IMR-90 (cell line): Measurements from ENCODE around the gene CAMTA2. TPM values are rescaled to one million over a fixed set of nuclear protein-coding genes. Genes with fewer than 3 reads are reported as not detected.

Experiments
- ATAC-seq: fragments of 200-7000 bp; cut with Tn5 transposase; 2 replicates; pipeline ENCODE4 v1.9.1; 2020; ENCODE audit warnings: low read depth, mild to moderate bottlenecking, moderate library complexity
- Bru-seq: library from RNA; stranded (reverse); fragments of 400-500 nt; gene quantifications from one replicate; lab custom pipeline; 2021; lab: Mats Ljungman, UMichigan
- BruChase-seq, 2 experiments: library from RNA; stranded (reverse); fragments of 400-500 nt; gene quantifications; one replicate each; lab custom pipeline; 2021; lab: Mats Ljungman, UMichigan
- BruUV-seq: library from RNA; stranded (reverse); fragments of 400-500 nt; replicated peaks from 2 replicates; lab custom pipeline; 2021; lab: Mats Ljungman, UMichigan
- CTCF ChIA-PET: fragments of 300-600 bp; formaldehyde crosslinking; extraction: SDS; loops from one replicate; lab custom pipeline; 2021; ENCODE audit warnings: antibody characterized with exemption; lab: Yijun Ruan, JAX
- POLR2A ChIA-PET: fragments of 300-600 bp; sonication (Branson Sonifier 250); formaldehyde crosslinking; loops from one replicate; lab custom pipeline; 2022; ENCODE audit warnings: antibody characterized with exemption; ENCODE audit not compliant: unreplicated experiment; lab: Charles Lee
- DNase-seq: peaks from one replicate; pipeline ENCODE4 v3.0.0; 2013
- H2AFZ ChIP-seq: replicated peaks from 2 replicates; pipeline ENCODE3; 2013; ENCODE audit warnings: low read length, mild to moderate bottlenecking; ENCODE audit not compliant: poor library complexity
- H2AK5ac ChIP-seq: 2 replicates; pipeline ENCODE4 v1.6.1; 2013; ENCODE audit warnings: low read depth, low read length, inconsistent platforms
- H2AK9ac ChIP-seq: replicated peaks from 2 replicates; pipeline ENCODE3; 2013; ENCODE audit warnings: mild to moderate bottlenecking, low read depth, low read length, moderate library complexity; ENCODE audit not compliant: poor library complexity
- H2BK120ac ChIP-seq: 2 replicates; pipeline ENCODE4 v1.6.1; 2013; ENCODE audit warnings: low read depth, low read length, inconsistent platforms
- H2BK15ac ChIP-seq: 3 replicates; pipeline ENCODE4 v1.6.1; 2013; ENCODE audit warnings: low read depth, low read length, inconsistent platforms
- H2BK20ac ChIP-seq: 2 replicates; pipeline ENCODE4 v1.6.1; 2013; ENCODE audit warnings: low read depth, mild to moderate bottlenecking, inconsistent platforms, low read length, moderate library complexity
- H2BK5ac ChIP-seq: 2 replicates; pipeline ENCODE4 v1.6.1; 2013; ENCODE audit warnings: mild to moderate bottlenecking, low read depth, low read length, inconsistent platforms; ENCODE audit not compliant: poor library complexity, severe bottlenecking
- H3K14ac ChIP-seq: replicated peaks from 2 replicates; pipeline ENCODE4 v1.6.1; 2013; ENCODE audit warnings: low read depth, low read length, inconsistent platforms
- H3K18ac ChIP-seq: 2 replicates; pipeline ENCODE4 v1.6.1; 2013; ENCODE audit warnings: low read depth, low read length, control low read depth
- H3K23ac ChIP-seq: 2 replicates; pipeline ENCODE4 v1.6.1; 2013; ENCODE audit warnings: low read depth, low read length, inconsistent platforms
- H3K27ac ChIP-seq: 2 replicates; pipeline ENCODE4 v1.5.1; 2013; ENCODE audit warnings: mild to moderate bottlenecking, control low read depth, low read length; ENCODE audit not compliant: insufficient read depth
- H3K27me3 ChIP-seq: 2 replicates; pipeline ENCODE4 v1.6.1; 2013; ENCODE audit warnings: low read length; ENCODE audit not compliant: control insufficient read depth, insufficient read depth
- H3K36me3 ChIP-seq: 2 replicates; pipeline ENCODE4 v1.6.1; 2013; ENCODE audit warnings: low read length, mixed read lengths; ENCODE audit not compliant: control insufficient read depth, insufficient read depth
- H3K4ac ChIP-seq: 2 replicates; pipeline ENCODE4 v1.6.1; 2013; ENCODE audit warnings: low read depth, low read length, inconsistent platforms
- H3K4me1 ChIP-seq: 2 replicates; pipeline ENCODE4 v1.6.1; 2013; ENCODE audit warnings: low read length, mixed read lengths; ENCODE audit not compliant: control insufficient read depth, insufficient read depth
- H3K4me2 ChIP-seq: 2 replicates; pipeline ENCODE4 v1.6.1; 2013; ENCODE audit warnings: low read depth, mild to moderate bottlenecking, control low read depth, low read length, moderate library complexity
- H3K4me3 ChIP-seq: 2 replicates; pipeline ENCODE4 v1.5.1; 2013; ENCODE audit warnings: low read depth, mild to moderate bottlenecking, control low read depth, low read length, moderate library complexity; ENCODE audit not compliant: insufficient read depth
- H3K56ac ChIP-seq: 2 replicates; pipeline ENCODE4 v1.6.1; 2013; ENCODE audit warnings: low read length, inconsistent platforms; ENCODE audit not compliant: insufficient read depth; ENCODE audit errors: extremely low read depth
- H3K79me1 ChIP-seq, 2 experiments: 2 replicates each; pipeline ENCODE4 v1.6.1; 2013; ENCODE audit warnings: low read length in 2 of 2, inconsistent platforms in 1 of 2, low read depth in 1 of 2
- H3K9ac ChIP-seq: 2 replicates; pipeline ENCODE4 v1.6.1; 2013; ENCODE audit warnings: low read depth, low read length, control low read depth
- H3K9me1 ChIP-seq: 2 replicates; pipeline ENCODE4 v1.6.1; 2013; ENCODE audit warnings: low read length, inconsistent platforms; ENCODE audit not compliant: insufficient read depth
- H3K9me3 ChIP-seq: 2 replicates; pipeline ENCODE4 v1.6.1; 2013; ENCODE audit warnings: low read length; ENCODE audit not compliant: control insufficient read depth, insufficient read depth
- H4K20me1 ChIP-seq: 2 replicates; pipeline ENCODE4 v1.6.1; 2013; ENCODE audit warnings: low read length, inconsistent platforms; ENCODE audit not compliant: insufficient read depth
- H4K5ac ChIP-seq: 2 replicates; pipeline ENCODE4 v1.6.1; 2013; ENCODE audit warnings: mild to moderate bottlenecking, low read depth, low read length, control low read depth
- H4K8ac ChIP-seq, 2 experiments: 2 replicates each; pipeline ENCODE4 v1.6.1; 2013; ENCODE audit warnings: low read depth in 2 of 2, low read length in 2 of 2, control low read depth in 1 of 2, inconsistent platforms in 1 of 2
- H4K91ac ChIP-seq: 2 replicates; pipeline ENCODE4 v1.6.1; 2013; ENCODE audit warnings: low read depth, low read length, inconsistent platforms; ENCODE audit not compliant: insufficient read depth
- BHLHE40 ChIP-seq: fragments of 150-350 bp; IDR thresholded peaks from 2 replicates; pipeline ENCODE4 v1.6.1; 2016; ENCODE audit warnings: mild to moderate bottlenecking, low read depth, low read length
- FOS ChIP-seq: fragments of 150-350 bp; IDR thresholded peaks from 2 replicates; pipeline ENCODE4 v1.6.1; 2016; ENCODE audit warnings: low read depth, low read length
- MAZ ChIP-seq: IDR thresholded peaks from 2 replicates; pipeline ENCODE4 v1.6.1; 2012; ENCODE audit warnings: low read depth, mild to moderate bottlenecking, low read length, improper control_type of control experiment, moderate library complexity, borderline replicate concordance
- MXI1 ChIP-seq: IDR thresholded peaks from 2 replicates; pipeline ENCODE4 v1.6.1; 2012; ENCODE audit warnings: low read depth, mild to moderate bottlenecking, low read length, moderate library complexity, borderline replicate concordance
- NFE2L2 ChIP-seq: fragments of 150-350 bp; IDR thresholded peaks from 2 replicates; pipeline ENCODE4 v1.6.1; 2016; ENCODE audit warnings: low read depth, mild to moderate bottlenecking, low read length
- RAD21 ChIP-seq: IDR thresholded peaks from 2 replicates; pipeline ENCODE4 v1.6.1; 2012; ENCODE audit warnings: low read length, improper control_type of control experiment
- RFX5 ChIP-seq: IDR thresholded peaks from 2 replicates; pipeline ENCODE4 v1.8.0; 2012; ENCODE audit warnings: low read depth, mild to moderate bottlenecking, low read length, moderate library complexity
- SMC3 ChIP-seq: fragments of 150-350 bp; IDR thresholded peaks from 2 replicates; pipeline ENCODE4 v1.6.1; 2016; ENCODE audit warnings: low read depth, mild to moderate bottlenecking, antibody characterized with exemption, low read length, moderate library complexity
- WGBS, 2 experiments: methylation state at CpG; one replicate each; pipeline versions ENCODE4 v1.1.5 to v1.1.7; 2013; ENCODE audit warnings: missing lambda C conversion rate in 2 of 2; ENCODE audit not compliant: insufficient read length in 1 of 2; ENCODE audit errors: extremely low coverage in 2 of 2; 5-methylcytosine and 5-hydroxymethylcytosine counted together
- dilution Hi-C: fragments of 300-500 bp; cut with HindIII; formaldehyde crosslinking; loops from one replicate; pipeline ENCODE4 v1.14.3; 2018; ENCODE audit warnings: low sequenced_read_pairs; ENCODE audit not compliant: unreplicated experiment
- in situ Hi-C: fragments of 300-500 bp; cut with MboI; formaldehyde crosslinking; loops from 3 replicates; pipeline ENCODE4 v1.14.3; 2019; ENCODE audit warnings: low sequenced_read_pairs, inconsistent platforms, mixed read lengths
- intact Hi-C: fragments of 100-400 bp; cut with micrococcal nuclease; formaldehyde crosslinking; loops from 2 replicates; pipeline ENCODE4 v1.10.0; 2022
- long read RNA-seq: library from polyadenylated mRNA; unstranded; transcript quantifications from one replicate; pipeline ENCODE4 v2.0.0, GENCODE V29; 2021; ENCODE audit not compliant: unreplicated experiment
- polyA plus RNA-seq, 3 experiments: library from polyadenylated mRNA; depleted of rRNA; stranded (reverse); fragments of >200 nt; gene quantifications; 2 replicates each; pipeline ENCODE4 v1.2.3, GENCODE V29; 2012; ENCODE audit warnings: low replicate concordance in 1 of 3
- total RNA-seq: library from RNA; depleted of rRNA; stranded (reverse); fragments of >200 nt; gene quantifications from 2 replicates; pipeline ENCODE4 v1.2.3, GENCODE V29; 2012; rRNA removed
- TF ChIP-seq, protein P1 (sequence below): conservative IDR thresholded peaks from 2 replicates; pipeline ENCODE4 v1.5.1; 2012; ENCODE audit warnings: mild to moderate bottlenecking, low read depth, low read length, improper control_type of control experiment
- TF ChIP-seq, protein P2 (sequence below): fragments of 150-350 bp; IDR thresholded peaks from 2 replicates; pipeline ENCODE4 v1.6.1; 2016; ENCODE audit warnings: low read depth, mild to moderate bottlenecking, low read length, moderate library complexity, borderline replicate concordance

The CAMTA2 gene
- total RNA-seq: 1.4 TPM in 2 replicates
- polyA plus RNA-seq (2012; rRNA removed): 54.7 and 59.7 TPM in 2 replicates
- polyA plus RNA-seq (2012; cell fraction: cytosol; rRNA removed): 37.1 and 49.2 TPM in 2 replicates
- polyA plus RNA-seq (2012; cell fraction: nucleus; rRNA removed; ENCODE audit: low replicate concordance): 375 and 891 TPM in 2 replicates
- Bru-seq, nascent RNA: percentile 69 among the genes with signal in this experiment
- percentile 87 among the genes with signal in this experiment for BruChase-seq, experiment 1, labeled RNA remaining after a 6-hour chase
- percentile 77 among the genes with signal in this experiment for BruChase-seq, experiment 2, labeled RNA remaining after a 2-hour chase
- long read RNA-seq, transcript CAMTA2-210 (3 exons, 764 nt): major isoform, 6 of 28 reads
- long read RNA-seq, partial matches to known transcripts: 1 of 28 reads
- long read RNA-seq, other reads (novel, unspliced or antisense): 19 of 28 reads

DNA sequence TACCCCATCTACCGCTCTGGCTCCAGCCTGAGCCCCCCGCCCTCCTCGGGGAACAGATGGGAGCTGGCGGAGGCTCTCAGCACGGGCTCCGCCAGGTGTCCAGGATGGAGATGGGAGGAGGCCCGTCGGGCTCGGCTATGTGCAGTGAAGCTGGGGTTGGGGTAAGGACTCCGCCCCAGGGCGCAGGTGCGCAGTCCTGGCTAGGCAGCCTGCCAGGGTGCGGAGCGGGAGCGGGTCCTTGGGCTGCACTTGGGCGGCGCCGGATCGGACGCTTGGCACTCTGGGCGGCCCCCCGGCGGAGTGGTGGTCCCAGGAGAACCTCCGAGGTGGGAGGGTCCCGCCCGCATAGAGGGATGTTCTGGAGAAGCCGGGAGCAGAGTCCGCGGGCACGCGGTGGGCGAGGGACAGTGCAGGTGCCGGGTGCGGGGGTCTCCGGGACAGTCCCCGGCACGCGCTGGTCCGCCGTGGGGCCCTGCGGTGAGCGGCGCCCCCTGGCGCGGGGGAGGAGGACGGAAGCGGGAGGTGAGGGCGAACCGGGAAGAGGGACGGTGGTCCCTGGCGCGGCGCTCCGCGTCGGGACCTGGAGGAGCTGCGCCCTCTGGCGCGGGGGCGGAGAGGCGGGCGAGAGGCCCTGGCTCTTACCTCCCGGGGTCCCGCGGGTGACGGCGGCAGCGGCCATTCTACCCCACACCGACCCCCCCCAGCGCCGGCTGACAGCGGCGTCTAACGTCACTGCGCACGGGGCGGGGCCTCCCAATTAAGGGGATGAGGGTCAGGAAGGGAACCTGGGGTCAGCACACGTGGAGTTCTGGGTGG is at the start of gene CAMTA2:
Gene CAMTA2 (minus strand): TSS at position 725 of the 816 bp plus-strand sequence. CDS start 1,453 bp downstream, outside the sequence.
- peak within 1 kb of the TSS; percentile 91 for H3K4me2 ChIP-seq
- BruUV-seq: no TSS peak
- peak within 1 kb of the TSS; percentile 90 for H2AK5ac ChIP-seq
- H4K8ac ChIP-seq: peak within 1 kb of the TSS; percentile 93 to 97
- H3K4ac ChIP-seq: peak within 1 kb of the TSS; percentile 91
- H3K79me1 ChIP-seq: peaks cover 17 to 54% of the 10 kb centered on the region in 2 experiments; a peak in 3 of 4 replicates
- H3K36me3 ChIP-seq: peaks cover 8% of the 10 kb centered on the region
- no peaks in the 10 kb centered on the region for H3K27me3 ChIP-seq
- peak within 1 kb of the TSS; percentile 95 for H3K23ac ChIP-seq
- WGBS, 2 experiments: 4% methylated on average over 28 of the region's 78 CpGs; no CpG with 5 or more reads in 1 of the 2 experiments
- H3K18ac ChIP-seq: peak within 1 kb of the TSS; percentile 38
- peak within 1 kb of the TSS; percentile 55 for H3K56ac ChIP-seq
- peak within 1 kb of the TSS; percentile 88 for H4K91ac ChIP-seq
- CTCF ChIA-PET: interaction anchor here (1.0 to 2.1 kb wide), 3 partner anchors 10 to 19 kb away, joined by 3 to 11 read pairs (median 4); partner anchors contain the start of genes INCA1, KIF1C and SPAG7
- dilution Hi-C loops: no loop called here
- peaks cover 21% of the 10 kb centered on the region for H3K9me1 ChIP-seq
- H2AFZ ChIP-seq: peak within 1 kb of the TSS; percentile 99
- H3K4me1 ChIP-seq: peaks cover 7% of the 10 kb centered on the region
- H3K14ac ChIP-seq: peak within 1 kb of the TSS; percentile 86
- H3K9me3 ChIP-seq: no peaks in the 10 kb centered on the region
- H3K27ac ChIP-seq: peak within 1 kb of the TSS; percentile 72
- peak within 1 kb of the TSS; percentile 82 for H3K9ac ChIP-seq
- peak within 1 kb of the TSS; percentile 68 for H4K5ac ChIP-seq
- ATAC-seq (peak; percentile 94), DNase-seq (peak; percentile 56)
- H2BK120ac ChIP-seq: peak within 1 kb of the TSS; percentile 55; the same call in 1 of the 2 replicates
- intact Hi-C loops: loop anchor here (1.0 kb wide), 2 partner anchors 39 to 78 kb away; partner anchors contain the start of gene PFN1
- H2BK15ac ChIP-seq: no peak within 1 kb of the TSS; the same call in 2 of the 3 replicates
- no peaks in the 10 kb centered on the region for H4K20me1 ChIP-seq
- in situ Hi-C loops: no loop called here
- H2BK20ac ChIP-seq: no peak within 1 kb of the TSS
- peak within 1 kb of the TSS; percentile 84 for H2BK5ac ChIP-seq
- H3K4me3 ChIP-seq: peak within 1 kb of the TSS; percentile 72
- POLR2A ChIA-PET: interaction anchor here (1.1 kb wide), 1 partner anchor 42 kb away, joined by 4 read pairs; no protein-coding TSS in a partner anchor
- peak within 1 kb of the TSS; percentile 100 for H2AK9ac ChIP-seq
- TF ChIP-seq RAD21 (peak; percentile 46), BHLHE40 (peak; percentile 23; the same call in 1 of the 2 replicates), RFX5 (no peak), MAZ (peak; percentile 52), MXI1 (no peak), FOS (no peak), NFE2L2 (no peak), SMC3 (peak; percentile 29; the same call in 1 of the 2 replicates)
- TF ChIP-seq, protein P1, sequence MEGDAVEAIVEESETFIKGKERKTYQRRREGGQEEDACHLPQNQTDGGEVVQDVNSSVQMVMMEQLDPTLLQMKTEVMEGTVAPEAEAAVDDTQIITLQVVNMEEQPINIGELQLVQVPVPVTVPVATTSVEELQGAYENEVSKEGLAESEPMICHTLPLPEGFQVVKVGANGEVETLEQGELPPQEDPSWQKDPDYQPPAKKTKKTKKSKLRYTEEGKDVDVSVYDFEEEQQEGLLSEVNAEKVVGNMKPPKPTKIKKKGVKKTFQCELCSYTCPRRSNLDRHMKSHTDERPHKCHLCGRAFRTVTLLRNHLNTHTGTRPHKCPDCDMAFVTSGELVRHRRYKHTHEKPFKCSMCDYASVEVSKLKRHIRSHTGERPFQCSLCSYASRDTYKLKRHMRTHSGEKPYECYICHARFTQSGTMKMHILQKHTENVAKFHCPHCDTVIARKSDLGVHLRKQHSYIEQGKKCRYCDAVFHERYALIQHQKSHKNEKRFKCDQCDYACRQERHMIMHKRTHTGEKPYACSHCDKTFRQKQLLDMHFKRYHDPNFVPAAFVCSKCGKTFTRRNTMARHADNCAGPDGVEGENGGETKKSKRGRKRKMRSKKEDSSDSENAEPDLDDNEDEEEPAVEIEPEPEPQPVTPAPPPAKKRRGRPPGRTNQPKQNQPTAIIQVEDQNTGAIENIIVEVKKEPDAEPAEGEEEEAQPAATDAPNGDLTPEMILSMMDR: peak; percentile 71
- TF ChIP-seq, protein P2, sequence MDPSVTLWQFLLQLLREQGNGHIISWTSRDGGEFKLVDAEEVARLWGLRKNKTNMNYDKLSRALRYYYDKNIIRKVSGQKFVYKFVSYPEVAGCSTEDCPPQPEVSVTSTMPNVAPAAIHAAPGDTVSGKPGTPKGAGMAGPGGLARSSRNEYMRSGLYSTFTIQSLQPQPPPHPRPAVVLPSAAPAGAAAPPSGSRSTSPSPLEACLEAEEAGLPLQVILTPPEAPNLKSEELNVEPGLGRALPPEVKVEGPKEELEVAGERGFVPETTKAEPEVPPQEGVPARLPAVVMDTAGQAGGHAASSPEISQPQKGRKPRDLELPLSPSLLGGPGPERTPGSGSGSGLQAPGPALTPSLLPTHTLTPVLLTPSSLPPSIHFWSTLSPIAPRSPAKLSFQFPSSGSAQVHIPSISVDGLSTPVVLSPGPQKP: no peak
